GM10266 (cell line): ENCODE results near the gene HAUS3.

Source experiments
- DNase-seq: peaks from one replicate; pipeline ENCODE4 v3.0.0; 2012; ENCODE audit errors: extremely low spot score
- CTCF ChIP-seq: IDR thresholded peaks from 2 replicates; pipeline ENCODE4 v1.5.1; 2012; ENCODE audit warnings: mild to moderate bottlenecking, low read depth; ENCODE audit not compliant: control insufficient read depth, insufficient read depth; ENCODE audit errors: missing control alignments

The HAUS3 gene

GRCh38 chr4:2265113-2266110 is 23.5 kb upstream of the HAUS3 start:
- DNase-seq: no peak
- TF ChIP-seq CTCF: no peak

DNA sequence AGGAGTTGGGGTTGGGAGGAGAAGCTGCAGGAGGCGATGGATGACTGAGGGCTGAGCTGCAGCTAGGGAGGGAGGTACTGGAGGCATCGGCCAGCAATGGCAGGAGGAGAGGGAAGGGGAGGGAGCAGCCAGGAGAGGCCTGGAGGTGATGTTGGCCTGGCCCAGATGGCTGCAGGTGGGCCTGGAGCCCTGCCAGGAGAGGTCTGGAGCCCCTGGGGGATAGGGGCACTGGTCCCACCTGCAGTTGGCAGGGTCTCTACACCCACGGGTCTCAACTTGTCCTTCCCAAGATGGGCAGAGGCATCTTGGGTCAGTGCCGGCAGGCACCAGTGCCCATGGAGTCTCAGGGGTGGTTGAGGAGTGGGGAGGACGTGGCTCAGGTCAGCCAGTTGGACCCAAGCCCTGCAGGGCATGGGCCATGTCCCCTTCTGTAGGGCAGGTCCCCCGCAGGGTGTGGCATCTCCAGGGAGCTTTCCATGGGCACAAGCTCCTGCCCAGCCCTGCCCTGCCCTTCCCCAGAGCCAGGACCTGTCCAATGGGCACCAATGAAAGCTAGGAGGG is 22.6 kb upstream of the HAUS3 start:
- no peak for TF ChIP-seq CTCF
- DNase-seq: no peak

GRCh38 chr4:2263926-2264321 is 22.0 kb upstream of the HAUS3 start:
- TF ChIP-seq CTCF: no peak
- DNase-seq: no peak

GRCh38 chr4:2262944-2263250 is 21.0 kb upstream of the HAUS3 start:
- DNase-seq: no peak
- TF ChIP-seq CTCF: no peak

DNA sequence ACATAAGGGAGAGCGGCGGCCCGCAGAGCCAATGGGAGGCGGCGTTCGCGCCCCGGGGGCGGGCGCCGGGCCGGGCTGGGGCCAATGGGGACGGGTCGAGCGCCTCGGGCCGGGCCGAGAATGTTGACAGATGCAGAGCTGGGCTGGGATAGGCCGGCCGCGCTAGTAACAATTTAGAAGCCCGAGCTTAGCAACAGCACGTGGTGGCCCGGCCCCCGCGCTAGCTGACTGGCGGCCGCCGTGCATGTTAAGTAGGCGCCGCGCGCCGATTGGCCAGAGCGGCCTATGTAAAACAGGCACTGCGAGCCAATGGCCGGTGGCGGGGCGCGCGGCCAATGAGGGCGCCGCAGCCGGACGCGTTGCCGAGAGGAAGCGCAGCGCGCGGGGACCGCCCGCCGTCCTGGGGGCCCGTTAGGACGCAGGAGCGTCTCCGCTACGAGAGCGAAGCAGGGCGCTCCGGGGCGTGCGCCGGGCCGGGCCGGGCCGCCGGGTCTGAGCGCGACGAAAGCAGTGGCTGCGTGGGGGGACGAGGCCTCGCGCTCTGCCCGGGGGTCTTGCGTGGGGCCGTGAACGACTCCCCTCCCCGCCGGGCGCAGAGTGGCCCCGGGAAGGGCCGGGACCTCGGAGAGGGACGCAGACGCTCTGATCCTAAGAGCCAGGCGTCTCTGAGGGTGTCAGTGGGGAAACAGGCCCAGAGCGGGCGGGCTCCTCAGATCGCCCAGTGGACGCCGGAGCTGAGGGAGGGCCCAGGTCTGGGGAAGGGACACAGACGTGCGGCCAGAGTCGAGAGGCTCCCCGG is 20.4 kb upstream of the HAUS3 start:
- no peak for TF ChIP-seq CTCF
- DNase-seq: peak; percentile 100

DNA sequence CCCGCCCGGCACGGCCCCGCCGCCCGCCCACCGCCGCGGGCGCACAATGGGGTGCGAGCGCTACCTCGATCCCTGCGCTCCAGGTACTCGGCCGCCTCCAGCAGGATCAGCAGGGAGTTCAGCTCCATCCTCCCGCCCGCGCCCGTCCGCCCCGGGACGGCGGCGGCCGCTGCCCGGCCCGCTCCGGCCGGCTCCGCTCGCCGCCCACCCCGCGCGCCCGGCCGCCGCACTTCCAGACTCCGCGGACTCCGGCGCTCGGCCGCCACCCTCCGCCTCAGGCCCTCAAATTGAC is 19.9 kb upstream of the HAUS3 start, which contains the start of gene MXD4:
TSS of gene MXD4 (minus strand) at position 257 of the 292 bp plus-strand sequence. CDS start at position 128, 129 bp downstream.
- DNase-seq: no peak
- TF ChIP-seq CTCF: no peak
